Prostate gland (tissue), 2 donors: Measurements from ENCODE around the gene C5orf22.

Experiments used
- CTCF ChIP-seq, 4 experiments: fragments of 200-600 bp in 2 of 4; fragments of 450-650 bp in 2 of 4; sonication (generic) in 2 of 4; IDR thresholded peaks; 1 replicate in 3 of 4; 2 replicates in 1 of 4; pipeline ENCODE4 v1.5.1; 2016 to 2019; ENCODE audit warnings: antibody characterized with exemption in 4 of 4, mild to moderate bottlenecking in 2 of 4, moderate library complexity in 2 of 4
- POLR2A ChIP-seq: fragments of 450-650 bp; IDR thresholded peaks from one replicate; pipeline ENCODE4 v1.6.1; 2016; ENCODE audit warnings: antibody characterized with exemption, mild to moderate bottlenecking
- POLR2AphosphoS5 ChIP-seq: sonication (generic); formaldehyde crosslinking; IDR thresholded peaks from one replicate; pipeline ENCODE4 v1.6.1; 2017; ENCODE audit warnings: antibody characterized with exemption

- TF ChIP-seq POLR2A (no peak), POLR2AphosphoS5 (no peak), CTCF (IDR thresholded peaks at IDR 0.05) (no peak)
Measured at GRCh38 chr5:31516802-31517201, 15.3 kb upstream of the C5orf22 start.
